ENCODE data around the gene PSME3IP1.
"Not testable (repeated sequence)": the region's sequence is repeated elsewhere in the genome, so short reads cannot be mapped to it uniquely, and the experiment has no call there.

Gene PSME3IP1

GRCh38 chr16:57185945-57186871 is at the start of gene PSME3IP1, which contains the start of gene RSPRY1:
Gene PSME3IP1, minus strand, starts transcription at chr16:57186039. Its CDS starts 12,185 bp downstream, at chr16:57173854.
Gene RSPRY1, plus strand, starts transcription at chr16:57186329. Its CDS starts 18,330 bp downstream, at chr16:57204659.
- peak; percentile 100 for DNase-seq

- DNase-seq, result peak; percentile 84
Measured at GRCh38 chr16:57235128-57236021, 49.5 kb upstream of the PSME3IP1 start.

- no peak for DNase-seq
Measured at GRCh38 chr16:57234707-57235092, 48.9 kb upstream of the PSME3IP1 start.

GRCh38 chr16:57233944-57234706 is 48.3 kb upstream of the PSME3IP1 start:
- no peak for DNase-seq

GRCh38 chr16:57231821-57232350 is 46.0 kb upstream of the PSME3IP1 start:
- no peak for DNase-seq

- no peak for DNase-seq
Measured at GRCh38 chr16:57229079-57229478, 43.2 kb upstream of the PSME3IP1 start.

- peak; percentile 24 for DNase-seq
Measured at GRCh38 chr16:57226701-57227621, 41.1 kb upstream of the PSME3IP1 start.

GRCh38 chr16:57225978-57226377 is 40.1 kb upstream of the PSME3IP1 start:
- no peak for DNase-seq

- no peak for DNase-seq
Measured at GRCh38 chr16:57224651-57225335, 39.0 kb upstream of the PSME3IP1 start.

- DNase-seq, result no peak
Measured at GRCh38 chr16:57223057-57223456, 37.2 kb upstream of the PSME3IP1 start.

GRCh38 chr16:57216968-57217367 is 31.1 kb upstream of the PSME3IP1 start:
- DNase-seq, result no peak

GRCh38 chr16:57213462-57213861 is 27.6 kb upstream of the PSME3IP1 start:
- no peak for DNase-seq

- no peak for DNase-seq
Measured at GRCh38 chr16:57209780-57210179, 23.9 kb upstream of the PSME3IP1 start.

- DNase-seq, result no peak
Measured at GRCh38 chr16:57208926-57209325, 23.1 kb upstream of the PSME3IP1 start.

GRCh38 chr16:57204675-57205074 is 18.8 kb upstream of the PSME3IP1 start:
- no peak for DNase-seq

GRCh38 chr16:57203451-57203850 is 17.6 kb upstream of the PSME3IP1 start:
- no peak for DNase-seq

- no peak for DNase-seq
Measured at GRCh38 chr16:57202095-57202886, 16.5 kb upstream of the PSME3IP1 start.

- DNase-seq, result not testable (repeated sequence)
Measured at GRCh38 chr16:57200926-57201325, 15.1 kb upstream of the PSME3IP1 start.

GRCh38 chr16:57200321-57200720 is 14.5 kb upstream of the PSME3IP1 start:
- not testable (repeated sequence) for DNase-seq

GRCh38 chr16:57196753-57197152 is 10.9 kb upstream of the PSME3IP1 start:
- no peak for DNase-seq
